HG03095 (cell line): ENCODE results near the gene ING1.
"Not testable (repeated sequence)": the region's sequence is repeated elsewhere in the genome, so short reads cannot be mapped to it uniquely, and the experiment has no call there.

Experiments used
- ATAC-seq: cut with Tn5 transposase; IDR thresholded peaks from one replicate; pipeline ENCODE4 v1.9.1; 2021; ENCODE audit warnings: moderate library complexity; ENCODE audit not compliant: unreplicated experiment

ING1 gene

GRCh38 chr13:110714797-110715394, 1.4 kb downstream of the ING1 start:
- ATAC-seq = no peak

DNA sequence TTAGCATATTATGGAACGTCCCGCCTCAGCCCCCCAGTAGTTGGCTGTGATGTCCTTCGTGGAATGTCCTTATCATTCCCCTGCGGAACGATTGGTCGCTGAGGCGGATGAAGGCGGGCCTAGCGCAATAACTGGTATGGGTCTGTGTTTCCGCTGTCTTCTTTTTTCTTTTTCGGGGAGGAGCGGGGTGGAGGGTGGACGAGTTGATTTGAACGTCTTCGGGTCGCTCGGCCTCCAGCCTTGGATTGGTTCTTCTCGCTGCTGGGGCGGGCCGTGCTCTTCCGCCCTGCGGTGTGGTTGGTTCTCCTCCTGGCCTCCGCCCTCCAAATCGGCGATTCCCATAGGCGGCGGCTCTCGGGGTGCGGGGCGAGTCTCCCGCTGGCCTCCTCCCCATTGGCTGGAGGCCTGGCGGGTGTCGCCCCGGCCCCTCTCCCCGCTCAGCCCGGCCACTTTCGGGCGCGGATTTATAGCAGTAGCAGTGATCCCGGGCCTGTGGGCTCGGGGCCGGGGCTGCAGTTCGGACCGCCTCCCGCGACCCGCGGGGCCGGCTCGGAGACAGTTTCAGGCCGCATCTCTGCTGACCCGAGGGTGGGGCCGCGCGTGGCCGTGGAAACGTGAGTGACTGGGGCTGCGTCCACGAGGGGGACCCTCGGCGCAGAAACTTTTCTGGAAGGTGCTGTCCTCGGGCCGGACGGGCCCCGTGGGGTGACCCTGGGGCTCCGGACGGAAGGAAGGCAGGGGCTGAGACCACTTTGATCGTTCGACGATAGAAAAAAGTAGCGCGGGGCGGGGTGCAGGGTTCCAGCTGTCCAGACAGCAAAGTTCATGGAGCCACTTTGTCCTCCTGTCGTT, 2.1 kb downstream of the ING1 start:
- peak; percentile 52 for ATAC-seq

GRCh38 chr13:110716247-110716515, 2.7 kb downstream of the ING1 start:
- ATAC-seq = no peak

GRCh38 chr13:110719036-110719710, 5.7 kb downstream of the ING1 start:
- ATAC-seq = no peak

GRCh38 chr13:110722971-110723370, 9.5 kb downstream of the ING1 start:
- no peak for ATAC-seq

DNA sequence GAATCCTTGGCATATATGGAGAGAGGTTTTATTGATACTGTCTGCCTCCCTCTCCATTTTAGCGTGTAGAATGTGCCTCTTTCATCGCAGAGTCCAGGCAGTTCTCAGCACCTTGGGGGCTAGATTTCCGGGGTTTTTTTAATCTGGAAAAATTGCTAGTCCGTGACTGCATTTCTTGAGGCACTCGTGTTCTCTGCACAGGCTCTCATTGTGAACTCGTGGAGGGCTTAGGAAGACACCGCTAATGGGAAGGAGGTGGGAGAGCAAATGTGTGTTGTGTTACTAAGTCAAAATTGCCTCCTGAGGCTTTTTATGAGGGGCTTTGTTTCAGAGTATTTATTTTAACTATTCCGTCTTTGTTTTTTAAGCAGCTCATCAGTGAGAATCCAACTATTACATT, 10.1 kb downstream of the ING1 start:
- no peak for ATAC-seq

GRCh38 chr13:110726153-110726552, 12.7 kb downstream of the ING1 start:
- not testable (repeated sequence) for ATAC-seq

GRCh38 chr13:110726726-110727125, 13.2 kb downstream of the ING1 start:
- no peak for ATAC-seq

DNA sequence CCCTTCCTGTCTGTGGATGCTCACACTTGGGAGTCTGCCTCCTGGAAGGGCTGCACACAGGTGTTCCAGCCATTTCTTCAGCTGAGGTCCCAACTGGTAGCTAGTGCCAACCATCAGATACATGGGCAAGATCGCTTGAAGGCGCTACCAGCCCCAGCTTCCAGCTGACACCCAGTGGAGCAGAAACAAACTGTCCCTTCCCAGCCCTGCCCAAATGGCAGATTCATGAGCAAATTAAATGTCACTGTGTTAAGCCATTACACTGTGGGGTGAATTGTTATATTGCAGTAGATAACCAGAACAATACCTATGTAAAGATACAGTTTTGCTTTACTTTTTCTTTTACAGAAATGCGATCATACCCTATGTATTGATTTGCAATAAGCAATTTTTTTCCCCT, 17.6 kb downstream of the ING1 start:
- ATAC-seq = no peak

DNA sequence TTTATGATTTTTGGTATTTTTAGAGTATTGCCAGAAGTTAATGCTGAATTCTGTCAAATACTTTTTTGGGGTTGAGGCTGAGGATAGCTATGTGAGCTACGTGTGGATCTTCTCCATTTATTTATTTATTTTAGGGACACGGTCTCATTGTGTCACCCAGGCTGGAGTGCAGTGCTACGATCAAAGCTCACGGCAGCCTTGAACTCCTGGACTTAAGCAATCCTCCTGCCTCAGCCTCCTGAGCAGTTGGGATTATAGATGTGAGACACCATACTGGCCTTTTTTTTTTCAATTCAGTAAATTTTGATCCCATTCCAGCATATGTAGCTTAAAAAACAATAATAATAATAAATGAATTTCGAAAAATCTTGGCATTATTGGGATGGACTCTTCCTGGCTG, 21.1 kb downstream of the ING1 start:
- ATAC-seq = no peak

GRCh38 chr13:110737555-110737954, 24.1 kb downstream of the ING1 start:
- ATAC-seq = no peak

DNA sequence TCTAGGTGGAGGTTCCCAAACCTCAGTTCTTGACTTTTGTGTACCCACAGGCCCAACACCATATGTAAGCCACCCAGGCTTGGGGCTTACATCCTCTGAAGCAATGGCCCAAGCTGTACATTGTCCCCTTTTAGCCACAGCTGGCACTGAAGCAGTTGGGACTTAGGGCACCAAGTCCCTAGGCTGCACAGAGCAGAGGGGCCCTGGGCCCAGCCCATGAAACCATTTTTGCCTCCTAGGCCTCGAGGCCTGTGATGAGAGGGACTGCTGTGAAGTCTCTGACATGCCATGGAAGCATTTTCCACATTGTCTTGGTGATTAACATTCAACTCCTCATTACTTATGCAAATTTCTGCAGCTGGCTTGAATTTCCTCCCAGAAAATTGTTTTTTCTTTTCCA, 30.2 kb downstream of the ING1 start:
- ATAC-seq = no peak

DNA sequence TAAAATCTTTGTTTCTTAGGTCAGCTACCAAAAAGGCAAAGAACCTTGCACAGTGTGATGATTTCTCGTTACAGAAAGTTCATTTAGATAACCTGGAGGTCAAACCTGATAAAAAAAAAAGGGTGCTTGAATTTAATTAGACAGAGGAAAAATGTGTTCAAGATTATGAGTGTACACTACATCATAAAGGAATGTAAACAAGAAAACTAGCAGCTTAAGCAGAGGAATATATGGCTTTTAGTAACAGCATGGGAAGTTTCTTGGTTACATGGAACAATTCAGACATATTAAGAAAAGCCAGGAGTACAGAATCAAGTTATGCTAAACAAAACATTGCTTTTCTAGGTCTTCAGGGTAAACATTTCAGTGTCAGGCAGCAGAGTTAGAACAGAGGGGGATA, 32.9 kb downstream of the ING1 start:
- no peak for ATAC-seq

DNA sequence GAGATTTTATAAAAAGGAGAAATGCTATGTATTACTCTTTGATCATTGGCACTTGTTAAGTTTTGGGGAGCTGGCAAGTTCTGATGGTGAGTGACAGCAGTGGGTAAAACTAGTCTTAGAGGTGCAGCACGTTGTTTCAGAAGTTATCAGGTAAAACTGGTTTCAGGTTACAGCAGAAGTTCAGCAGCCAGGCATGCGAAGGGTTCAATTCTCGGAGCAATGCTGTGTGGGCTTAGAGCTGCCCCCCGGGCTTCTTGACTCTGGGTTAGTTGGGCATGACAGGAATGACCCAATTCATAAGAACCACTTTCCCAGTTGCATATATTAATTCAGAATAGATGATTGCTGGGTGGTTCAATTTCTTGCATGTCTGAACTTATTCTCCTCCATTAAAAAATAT, 34.8 kb downstream of the ING1 start:
- no peak for ATAC-seq

DNA sequence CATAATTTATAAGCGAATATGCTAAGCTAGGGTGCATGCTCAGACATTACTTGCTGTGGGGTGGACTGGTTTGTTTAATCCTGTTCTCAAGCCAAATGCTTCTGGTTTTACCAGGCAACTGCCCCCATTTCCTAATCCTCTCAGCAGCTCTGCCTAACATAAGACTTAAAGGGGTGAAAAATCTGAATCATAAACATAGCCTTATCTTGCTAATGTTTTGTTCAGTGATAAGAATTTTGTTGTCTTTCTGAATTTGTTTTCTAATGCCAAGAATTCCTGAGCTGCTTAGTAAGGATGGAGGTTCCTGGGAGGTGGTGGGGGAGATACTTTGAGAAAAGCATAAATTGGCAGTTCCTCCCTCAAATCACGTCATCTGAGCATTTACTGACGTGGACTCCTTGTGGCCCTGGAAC, 42.7 kb downstream of the ING1 start:
- ATAC-seq = no peak

- no peak for ATAC-seq
These were observed 43.8 kb downstream of the ING1 start for GRCh38 chr13:110757296-110757695.

- no peak for ATAC-seq
These were observed 44.8 kb downstream of the ING1 start for GRCh38 chr13:110758195-110758805.

GRCh38 chr13:110759710-110760109, 46.2 kb downstream of the ING1 start:
- no peak for ATAC-seq

DNA sequence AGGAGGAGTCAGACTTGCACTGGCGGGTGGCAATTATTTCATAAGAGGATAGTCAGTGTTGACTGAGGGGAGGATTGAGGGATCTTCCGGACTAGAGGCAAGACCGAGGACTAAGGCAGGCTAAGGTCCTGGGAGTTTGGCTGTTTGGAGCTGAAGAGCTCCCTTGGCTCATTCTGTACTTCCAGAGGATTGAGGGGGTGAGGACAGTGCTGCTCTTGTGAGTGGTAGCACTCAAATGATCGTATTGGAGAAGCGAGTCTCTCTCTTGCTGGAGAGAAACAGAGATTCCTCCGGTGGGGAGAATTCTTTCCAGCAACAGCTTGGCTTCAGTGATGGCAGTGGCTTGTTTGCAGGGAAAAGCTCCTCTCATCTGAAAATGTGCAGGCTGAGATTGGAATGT, 47.1 kb downstream of the ING1 start:
- no peak for ATAC-seq

GRCh38 chr13:110766671-110767430, 53.4 kb downstream of the ING1 start:
- no peak for ATAC-seq

- no peak for ATAC-seq
These were observed 54.0 kb downstream of the ING1 start for GRCh38 chr13:110767476-110767875.
